ENCODE results near the gene STMND1. TPM values are rescaled to one million over a fixed set of nuclear protein-coding genes. Genes with fewer than 3 reads are reported as not detected.
A peak's percentile ranks its signal among the peaks of the same experiment; 100 is the strongest.

Gene STMND1
- total RNA-seq (2022) (not detected in 2 replicates), Bru-seq, nascent RNA (percentile 9 among the genes with signal in this experiment), BruChase-seq, experiment 1, labeled RNA remaining after a 6-hour chase (percentile 4 among the genes with signal in this experiment), BruChase-seq, experiment 2, labeled RNA remaining after a 2-hour chase (not detected)
- long read RNA-seq, result 0 reads

DNA sequence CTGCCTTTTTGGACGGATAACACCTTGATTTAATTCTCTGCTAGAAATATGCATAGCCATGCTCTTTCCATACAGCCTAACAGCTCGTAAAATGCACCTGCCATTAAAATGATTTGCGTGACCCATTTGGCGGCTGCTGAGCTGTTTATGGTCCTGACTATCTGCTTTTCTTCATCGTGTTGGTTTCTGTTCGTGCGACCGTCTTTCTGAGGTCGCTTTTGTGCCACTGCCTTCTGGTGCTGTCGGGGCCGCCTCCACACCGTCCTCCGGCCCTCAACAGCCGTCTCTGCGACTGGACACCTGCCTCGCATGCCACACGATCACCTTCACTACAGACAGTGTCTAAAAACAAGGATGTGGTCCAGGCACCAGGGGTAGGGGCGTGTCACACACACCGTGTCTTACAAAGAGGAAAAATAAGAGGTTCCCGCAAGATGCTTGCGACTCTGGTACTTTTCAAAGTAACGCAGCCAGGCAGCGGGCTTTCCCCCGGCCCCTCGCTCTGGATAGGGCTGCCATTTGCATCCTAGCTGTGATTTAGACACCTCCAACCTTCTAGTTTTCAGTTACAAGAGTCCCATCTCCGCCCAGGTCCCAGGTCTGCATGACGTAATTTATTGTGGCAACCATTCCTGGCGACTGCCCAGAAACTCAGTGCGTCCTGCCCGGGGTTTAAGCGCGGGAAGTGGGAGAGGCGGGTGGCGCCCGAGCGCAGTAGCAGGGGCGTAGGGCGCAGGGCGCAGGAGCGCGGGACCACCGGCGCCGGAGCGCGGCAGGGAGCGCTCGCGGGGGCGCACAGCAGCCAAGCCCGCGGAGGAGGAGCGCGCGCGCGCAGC, at the start of gene STMND1:
STMND1 (plus strand) TSS at position 629 of the 836 bp plus-strand sequence. CDS start 208 bp downstream, outside the sequence.
- ChIA-PET POLR2A (no interaction called here), CTCF (interaction anchor here (0.7 to 1.3 kb wide), 4 partner anchors 9 to 983 kb away, joined by 3 to 4 read pairs (median 4); no protein-coding TSS in a partner anchor)
- no peak within 1 kb of the TSS for H3K27ac Mint-ChIP-seq (ENCODE audit: low read depth, unreplicated experiment)
- no TSS peak for BruUV-seq (replicated peaks)
- no peaks in the 10 kb centered on the region for H3K9me3 Mint-ChIP-seq (ENCODE audit: unreplicated experiment)
- intact Hi-C loops (cut with micrococcal nuclease), result no loop called here
- no peaks in the 10 kb centered on the region for H3K36me3 Mint-ChIP-seq (ENCODE audit: insufficient read depth, unreplicated experiment)
- H3K27me3 Mint-ChIP-seq (ENCODE audit: insufficient read depth, unreplicated experiment), result peaks cover 19% of the 10 kb centered on the region
- peaks cover 6% of the 10 kb centered on the region for H3K4me1 Mint-ChIP-seq (ENCODE audit: insufficient read depth, unreplicated experiment)
- DNase-seq (ENCODE audit: unreplicated experiment), result peak; percentile 62
- no peak for TF ChIP-seq CTCF (IDR thresholded peaks at IDR 0.05; ENCODE audit: unreplicated experiment)
- peak within 1 kb of the TSS; percentile 71 for H3K4me3 Mint-ChIP-seq (ENCODE audit: unreplicated experiment)

DNA sequence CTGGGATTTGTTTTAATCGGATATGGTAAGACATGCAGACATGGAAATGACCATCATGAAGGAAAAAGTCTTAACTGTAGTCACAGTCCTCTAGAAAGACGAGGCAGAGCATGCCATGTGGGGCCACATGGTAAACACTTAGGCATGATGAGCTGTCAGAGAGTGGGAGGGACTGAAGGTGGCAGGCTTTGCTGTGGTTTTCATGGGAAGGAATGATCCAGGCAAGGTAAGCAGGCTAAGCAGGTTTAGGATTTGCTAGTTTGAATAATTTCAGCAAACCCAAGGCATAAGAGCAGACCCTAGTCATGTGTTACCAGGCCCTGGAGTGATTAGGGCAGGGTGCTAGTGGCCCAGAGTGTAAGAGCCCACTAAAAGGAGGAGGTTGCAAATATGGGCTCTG, 47.2 kb upstream of the STMND1 start:
- ChIA-PET POLR2A (no interaction called here), CTCF (interaction anchor here (0.7 to 1.0 kb wide), 3 partner anchors 9 to 290 kb away, joined by 3 to 8 read pairs (median 3); no protein-coding TSS in a partner anchor)
- no peak for TF ChIP-seq CTCF (IDR thresholded peaks at IDR 0.05; ENCODE audit: unreplicated experiment)
- Mint-ChIP-seq H3K9me3 (ENCODE audit: unreplicated experiment) (no peaks in the 10 kb centered on the region), H3K4me1 (ENCODE audit: insufficient read depth, unreplicated experiment) (peaks cover 2% of the 10 kb centered on the region), H3K27ac (ENCODE audit: low read depth, unreplicated experiment) (no peak overlapping the region), H3K27me3 (ENCODE audit: insufficient read depth, unreplicated experiment) (no peaks in the 10 kb centered on the region), H3K36me3 (ENCODE audit: insufficient read depth, unreplicated experiment) (no peaks in the 10 kb centered on the region), H3K4me3 (ENCODE audit: unreplicated experiment) (no peak overlapping the region)
- intact Hi-C loops (cut with micrococcal nuclease), result no loop called here
- peak; percentile 16 for DNase-seq (ENCODE audit: unreplicated experiment)
- no TSS peak for BruUV-seq (replicated peaks)

- H3K9me3 Mint-ChIP-seq (ENCODE audit: unreplicated experiment), result no peaks in the 10 kb centered on the region
- H3K4me1 Mint-ChIP-seq (ENCODE audit: insufficient read depth, unreplicated experiment), result peaks cover 9% of the 10 kb centered on the region
- TF ChIP-seq CTCF (IDR thresholded peaks at IDR 0.05; ENCODE audit: unreplicated experiment), result no peak
- H3K27ac Mint-ChIP-seq (ENCODE audit: low read depth, unreplicated experiment), result no peak overlapping the region
- H3K4me3 Mint-ChIP-seq (ENCODE audit: unreplicated experiment), result no peak overlapping the region
- ChIA-PET CTCF (no interaction called here), POLR2A (interaction anchor here (0.7 kb wide), 1 partner anchor 553 kb away, joined by 3 read pairs; no protein-coding TSS in a partner anchor)
- no peaks in the 10 kb centered on the region for H3K27me3 Mint-ChIP-seq (ENCODE audit: insufficient read depth, unreplicated experiment)
- BruUV-seq (replicated peaks), result no TSS peak
- DNase-seq (ENCODE audit: unreplicated experiment), result peak; percentile 66
- no peaks in the 10 kb centered on the region for H3K36me3 Mint-ChIP-seq (ENCODE audit: insufficient read depth, unreplicated experiment)
- intact Hi-C loops (cut with micrococcal nuclease), result no loop called here
Observed at GRCh38 chr6:17057322-17057721, 44.5 kb upstream of the STMND1 start.

- no peak for TF ChIP-seq CTCF (IDR thresholded peaks at IDR 0.05; ENCODE audit: unreplicated experiment)
- no peak overlapping the region for H3K27ac Mint-ChIP-seq (ENCODE audit: low read depth, unreplicated experiment)
- BruUV-seq (replicated peaks), result no TSS peak
- ChIA-PET POLR2A (interaction anchor here (0.9 kb wide), 1 partner anchor 26 kb away, joined by 3 read pairs; no protein-coding TSS in a partner anchor), CTCF (no interaction called here)
- no peaks in the 10 kb centered on the region for H3K9me3 Mint-ChIP-seq (ENCODE audit: unreplicated experiment)
- peaks cover 9% of the 10 kb centered on the region for H3K4me1 Mint-ChIP-seq (ENCODE audit: insufficient read depth, unreplicated experiment)
- no peak for DNase-seq (ENCODE audit: unreplicated experiment)
- H3K36me3 Mint-ChIP-seq (ENCODE audit: insufficient read depth, unreplicated experiment), result no peaks in the 10 kb centered on the region
- intact Hi-C loops (cut with micrococcal nuclease), result no loop called here
- H3K4me3 Mint-ChIP-seq (ENCODE audit: unreplicated experiment), result no peak overlapping the region
- H3K27me3 Mint-ChIP-seq (ENCODE audit: insufficient read depth, unreplicated experiment), result no peaks in the 10 kb centered on the region
Observed at GRCh38 chr6:17058550-17058949, 43.3 kb upstream of the STMND1 start.

Measured in MCF 10A (cell line).